SU-DHL-6 (cell line): ENCODE results near the gene PMF1.

Experiments used
- H2AFZ ChIP-seq: fragments of 200-600 bp; sonication (generic); 2 replicates; pipeline ENCODE4 v1.6.1; 2014; ENCODE audit warnings: low read depth, mild to moderate bottlenecking, moderate library complexity, mixed read lengths, antibody characterized with exemption, low read length; ENCODE audit not compliant: severe bottlenecking
- H3F3A ChIP-seq: fragments of 200-600 bp; shearing (Covaris generic); 2 replicates; pipeline ENCODE4 v1.6.0; 2016; ENCODE audit warnings: antibody characterized with exemption, mild to moderate bottlenecking; ENCODE audit not compliant: insufficient read depth
- H3K27ac ChIP-seq: fragments of 200-600 bp; sonication (generic); 2 replicates; pipeline ENCODE4 v1.5.1; 2016; ENCODE audit warnings: low read depth, mild to moderate bottlenecking, low read length, moderate library complexity, mixed read lengths
- H3K27me3 ChIP-seq: fragments of 200-600 bp; sonication (generic), shearing (Covaris generic); 2 replicates; pipeline ENCODE4 v1.6.0; 2014; ENCODE audit warnings: mild to moderate bottlenecking, low read length
- H3K36me3 ChIP-seq: fragments of 200-600 bp; sonication (generic); 2 replicates; pipeline ENCODE4 v1.6.1; 2014; ENCODE audit warnings: mild to moderate bottlenecking, low read length, mixed read lengths
- H3K4me2 ChIP-seq: fragments of 300-600, 200-600 bp; shearing (Covaris generic), sonication (generic); 2 replicates; pipeline ENCODE4 v1.6.0; 2014; ENCODE audit warnings: low read length, low read depth, mild to moderate bottlenecking; ENCODE audit not compliant: poor library complexity, severe bottlenecking
- H3K4me3 ChIP-seq: fragments of 200-600 bp; sonication (generic); 2 replicates; pipeline ENCODE4 v1.5.1; 2014; ENCODE audit warnings: antibody characterized with exemption, low read length, mild to moderate bottlenecking, mixed read lengths; ENCODE audit not compliant: insufficient read depth, poor library complexity, severe bottlenecking
- H3K79me2 ChIP-seq: fragments of 200-600 bp; sonication (generic); 2 replicates; pipeline ENCODE4 v1.6.1; 2014; ENCODE audit warnings: mild to moderate bottlenecking, low read length, moderate library complexity; ENCODE audit not compliant: insufficient read depth
- H3K9ac ChIP-seq: fragments of 200-600 bp; sonication (generic); 2 replicates; pipeline ENCODE4 v1.7.0; 2014; ENCODE audit warnings: mild to moderate bottlenecking, low read length
- H3K9me2 ChIP-seq: fragments of 200-600 bp; sonication (generic); replicated peaks from 2 replicates; pipeline ENCODE4 v1.6.1; 2014; ENCODE audit warnings: low read length; ENCODE audit not compliant: insufficient read depth
- H3K9me3 ChIP-seq: fragments of 200-600 bp; sonication (generic); 2 replicates; pipeline ENCODE4 v1.6.1; 2014; ENCODE audit warnings: low read length, mixed read lengths; ENCODE audit not compliant: insufficient read depth
- H4K20me1 ChIP-seq: fragments of 200-600 bp; sonication (generic); 2 replicates; pipeline ENCODE4 v1.6.1; 2014; ENCODE audit warnings: low read depth, mild to moderate bottlenecking, antibody characterized with exemption, low read length, moderate library complexity, mixed read lengths
- CTCF ChIP-seq: fragments of 200-600 bp; sonication (generic); IDR thresholded peaks from one replicate; pipeline ENCODE4 v1.5.1; 2017; ENCODE audit warnings: antibody characterized with exemption, mild to moderate bottlenecking, low read length, moderate library complexity; ENCODE audit not compliant: insufficient read depth, poor library complexity, severe bottlenecking
- EZH2phosphoT487 ChIP-seq: fragments of 200-600 bp; sonication (generic), shearing (Covaris generic); conservative IDR thresholded peaks from 2 replicates; pipeline ENCODE4 v1.6.1; 2018; ENCODE audit warnings: mild to moderate bottlenecking, antibody characterized with exemption, low read length, moderate library complexity, mixed read lengths

Gene PMF1

GRCh38 chr1:156266051-156266450 lies 53.2 kb downstream of the PMF1 start:
- no peak overlapping the region for H3K27ac ChIP-seq
- no peak overlapping the region for H2AFZ ChIP-seq
- no peak overlapping the region for H3K9ac ChIP-seq
- H3F3A ChIP-seq, result no peaks in the 10 kb centered on the region
- H3K9me2 ChIP-seq, result no peaks in the 10 kb centered on the region
- no peaks in the 10 kb centered on the region for H4K20me1 ChIP-seq
- no peaks in the 10 kb centered on the region; the same call in 1 of the 2 replicates for H3K79me2 ChIP-seq
- H3K4me3 ChIP-seq, result no peak overlapping the region
- peaks cover 13% of the 10 kb centered on the region; the same call in 1 of the 2 replicates for H3K36me3 ChIP-seq
- H3K27me3 ChIP-seq, result no peaks in the 10 kb centered on the region
- no peaks in the 10 kb centered on the region for H3K9me3 ChIP-seq
- no peak overlapping the region for H3K4me2 ChIP-seq
- TF ChIP-seq CTCF, result no peak
- TF ChIP-seq EZH2phosphoT487, result no peak

- Histone ChIP-seq H3K9me2 (no peaks in the 10 kb centered on the region), H4K20me1 (no peaks in the 10 kb centered on the region), H3K79me2 (no peaks in the 10 kb centered on the region), H3K36me3 (peaks cover 15% of the 10 kb centered on the region), H3K9me3 (no peaks in the 10 kb centered on the region), H3K4me3 (no peak overlapping the region), H3K9ac (no peak overlapping the region), H3F3A (0 out of 2 replicates have a peak, but pooled peaks cover 3% of the 10 kb centered on the region), H2AFZ (no peak overlapping the region), H3K27me3 (no peaks in the 10 kb centered on the region), H3K27ac (no peak overlapping the region), H3K4me2 (no peak overlapping the region)
- TF ChIP-seq EZH2phosphoT487, result no peak
- no peak for TF ChIP-seq CTCF
Measured at GRCh38 chr1:156268336-156268735, 55.5 kb downstream of the PMF1 start.

GRCh38 chr1:156270314-156270713 lies 57.5 kb downstream of the PMF1 start:
- Histone ChIP-seq H3K9ac (no peak overlapping the region), H4K20me1 (no peaks in the 10 kb centered on the region), H3K9me3 (no peaks in the 10 kb centered on the region), H3K27me3 (no peaks in the 10 kb centered on the region), H3K79me2 (no peaks in the 10 kb centered on the region), H3K9me2 (no peaks in the 10 kb centered on the region), H2AFZ (no peak overlapping the region), H3F3A (0 out of 2 replicates have a peak, but pooled peaks cover 3% of the 10 kb centered on the region), H3K4me3 (no peak overlapping the region), H3K36me3 (peaks cover 28% of the 10 kb centered on the region), H3K4me2 (no peak overlapping the region), H3K27ac (no peak overlapping the region)
- TF ChIP-seq CTCF, result no peak
- TF ChIP-seq EZH2phosphoT487, result no peak
